SH-SY5Y (cell line): Measurements from ENCODE around the gene NIP7.

ENCODE experiments used
- GATA2 ChIP-seq: IDR thresholded peaks from 2 replicates; pipeline ENCODE4 v1.6.1; 2011; ENCODE audit warnings: mild to moderate bottlenecking, low read depth, low read length
- GATA3 ChIP-seq: IDR thresholded peaks from 2 replicates; pipeline ENCODE4 v1.6.1; 2011; ENCODE audit warnings: low read depth, mild to moderate bottlenecking, low read length, moderate library complexity

DNA sequence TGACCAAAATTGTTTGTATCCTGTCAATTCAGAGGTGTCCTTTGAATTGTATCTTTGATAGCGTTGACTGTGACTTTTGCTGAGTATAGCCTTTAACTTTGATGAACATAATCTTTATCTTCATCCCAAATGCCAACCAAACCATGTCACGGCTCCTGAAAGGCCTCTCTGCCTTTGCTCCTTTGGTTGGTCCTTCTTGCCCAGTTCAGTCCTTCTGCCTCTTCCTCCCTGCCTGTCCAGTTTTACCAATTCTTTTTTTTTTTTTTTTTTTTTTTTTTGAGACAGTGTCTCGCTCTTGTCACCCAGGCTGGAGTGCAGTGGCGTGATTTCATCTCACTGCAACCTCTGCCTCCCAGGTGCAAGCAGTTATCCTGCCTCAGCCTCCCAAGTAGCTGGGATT is 41.3 kb upstream of the NIP7 start:
- no peak for TF ChIP-seq GATA2
- no peak for TF ChIP-seq GATA3
